Gastrocnemius medialis (tissue), 4 donors: ENCODE data around the gene LUZP2. TPM values are rescaled to one million over a fixed set of nuclear protein-coding genes. Genes with fewer than 3 reads are reported as not detected.

Experiments used
- ATAC-seq, 2 donors: fragments of 150-250 bp; one replicate each; pipeline ENCODE4 v1.9.1; 2016
- DNase-seq, 2 donors: peaks; one replicate each; pipeline ENCODE4 v3.0.0-alpha.2; 2019
- H3K27ac ChIP-seq, 4 donors: fragments of 200-600 bp; sonication (generic); 1 replicate in 1 of 4; 2 replicates in 3 of 4; pipeline ENCODE4 v1.5.1; 2016 to 2018; ENCODE audit warnings: mild to moderate bottlenecking in 2 of 4, moderate library complexity in 1 of 4
- H3K27me3 ChIP-seq, 3 donors: fragments of 200-600 bp; sonication (generic) in 2 of 3; 1 replicate in 1 of 3; 2 replicates in 2 of 3; pipeline versions ENCODE4 v1.5.1 to v1.6.0; 2016 to 2019; ENCODE audit warnings: mild to moderate bottlenecking in 1 of 3, moderate library complexity in 1 of 3
- H3K36me3 ChIP-seq, 2 donors: fragments of 200-600 bp; sonication (generic) in 1 of 2; one replicate each; pipeline ENCODE4 v1.5.1; 2017 to 2018
- H3K4me1 ChIP-seq, 2 donors: fragments of 200-600 bp; sonication (generic) in 1 of 2; one replicate each; pipeline ENCODE4 v1.5.1; 2016 to 2017; ENCODE audit warnings: mild to moderate bottlenecking in 2 of 2
- H3K4me3 ChIP-seq, 4 donors: fragments of 200-600 bp; sonication (generic) in 3 of 4; 1 replicate in 1 of 4; 2 replicates in 3 of 4; pipeline ENCODE4 v1.5.1; 2016 to 2019; ENCODE audit warnings: mild to moderate bottlenecking in 2 of 4
- H3K9me3 ChIP-seq, 3 donors: fragments of 200-600 bp; sonication (generic) in 2 of 3; 1 replicate in 1 of 3; 2 replicates in 2 of 3; pipeline ENCODE4 v1.5.1; 2016 to 2019
- POLR2A ChIP-seq, 2 donors: fragments of 450-650 bp; IDR thresholded peaks; one replicate each; pipeline ENCODE4 v1.6.1; 2017; ENCODE audit warnings: antibody characterized with exemption in 2 of 2, mild to moderate bottlenecking in 2 of 2, moderate library complexity in 2 of 2
- in situ Hi-C, 4 donors: fragments of 200-750 bp; cut with MboI; loops; one replicate each; pipeline versions ENCODE4 v1.15.0 to v1.8.0; 2017; ENCODE audit warnings: low sequenced_read_pairs in 4 of 4
- intact Hi-C: fragments of 100-400 bp; cut with DNase I; formaldehyde crosslinking; loops from one replicate; pipeline ENCODE4 v1.15.1; 2023; ENCODE audit warnings: low total_unique reads
- total RNA-seq, 4 donors: library from RNA; depleted of rRNA; stranded (reverse); fragments of >200 nt; gene quantifications; one replicate each; pipeline versions ENCODE4 v1.1.0 to v1.2.3, GENCODE V29; 2016
- TF ChIP-seq, protein P1 (sequence below), 5 experiments: fragments of 450-650 bp in 3 of 5; fragments of 200-600 bp in 2 of 5; sonication (generic) in 2 of 5; IDR thresholded peaks in 4 of 5; conservative IDR thresholded peaks in 1 of 5; 1 replicate in 4 of 5; 2 replicates in 1 of 5; pipeline ENCODE4 v1.5.1; 2016 to 2019; ENCODE audit warnings: antibody characterized with exemption in 5 of 5, mild to moderate bottlenecking in 3 of 5, moderate library complexity in 3 of 5

LUZP2 gene
- total RNA-seq, 4 donors from 2014 or later, result not detected

- in situ Hi-C loops, result no loop called here
- TF ChIP-seq POLR2A (IDR thresholded peaks at IDR 0.05), result no peak
- TF ChIP-seq, protein P1, sequence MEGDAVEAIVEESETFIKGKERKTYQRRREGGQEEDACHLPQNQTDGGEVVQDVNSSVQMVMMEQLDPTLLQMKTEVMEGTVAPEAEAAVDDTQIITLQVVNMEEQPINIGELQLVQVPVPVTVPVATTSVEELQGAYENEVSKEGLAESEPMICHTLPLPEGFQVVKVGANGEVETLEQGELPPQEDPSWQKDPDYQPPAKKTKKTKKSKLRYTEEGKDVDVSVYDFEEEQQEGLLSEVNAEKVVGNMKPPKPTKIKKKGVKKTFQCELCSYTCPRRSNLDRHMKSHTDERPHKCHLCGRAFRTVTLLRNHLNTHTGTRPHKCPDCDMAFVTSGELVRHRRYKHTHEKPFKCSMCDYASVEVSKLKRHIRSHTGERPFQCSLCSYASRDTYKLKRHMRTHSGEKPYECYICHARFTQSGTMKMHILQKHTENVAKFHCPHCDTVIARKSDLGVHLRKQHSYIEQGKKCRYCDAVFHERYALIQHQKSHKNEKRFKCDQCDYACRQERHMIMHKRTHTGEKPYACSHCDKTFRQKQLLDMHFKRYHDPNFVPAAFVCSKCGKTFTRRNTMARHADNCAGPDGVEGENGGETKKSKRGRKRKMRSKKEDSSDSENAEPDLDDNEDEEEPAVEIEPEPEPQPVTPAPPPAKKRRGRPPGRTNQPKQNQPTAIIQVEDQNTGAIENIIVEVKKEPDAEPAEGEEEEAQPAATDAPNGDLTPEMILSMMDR (IDR thresholded peaks at IDR 0.05 in 4 of 5, conservative IDR thresholded peaks at IDR 0.05 in 1 of 5), result no peak
- Histone ChIP-seq H3K27ac (no peak overlapping the region), H3K4me3 (no peak overlapping the region), H3K36me3 (no peaks in the 10 kb centered on the region), H3K4me1 (no peaks in the 10 kb centered on the region), H3K9me3 (no peaks in the 10 kb centered on the region), H3K27me3 (no peaks in the 10 kb centered on the region)
- DNase-seq (no peak), ATAC-seq (no peak)
- intact Hi-C loops, result no loop called here
These were observed 211.8 kb downstream of the LUZP2 start for GRCh38 chr11:24708616-24709015.

GRCh38 chr11:24709928-24710565 is 213.2 kb downstream of the LUZP2 start:
- Histone ChIP-seq H3K4me1 (no peaks in the 10 kb centered on the region), H3K9me3 (no peaks in the 10 kb centered on the region), H3K27me3 (no peaks in the 10 kb centered on the region), H3K27ac (no peak overlapping the region), H3K36me3 (no peaks in the 10 kb centered on the region), H3K4me3 (no peak overlapping the region)
- no peak for ATAC-seq
- intact Hi-C loops (no loop called here), in situ Hi-C loops (no loop called here)
- no peak for DNase-seq
- TF ChIP-seq, protein P1 (IDR thresholded peaks at IDR 0.05 in 4 of 5, conservative IDR thresholded peaks at IDR 0.05 in 1 of 5), result no peak
- no peak for TF ChIP-seq POLR2A (IDR thresholded peaks at IDR 0.05)

GRCh38 chr11:24714601-24715000 is 217.7 kb downstream of the LUZP2 start:
- no peak for DNase-seq
- ATAC-seq, result no peak
- Histone ChIP-seq H3K4me3 (no peak overlapping the region), H3K9me3 (no peaks in the 10 kb centered on the region), H3K36me3 (no peaks in the 10 kb centered on the region), H3K27ac (no peak overlapping the region), H3K4me1 (no peaks in the 10 kb centered on the region), H3K27me3 (no peaks in the 10 kb centered on the region)
- intact Hi-C loops, result no loop called here
- TF ChIP-seq POLR2A (IDR thresholded peaks at IDR 0.05), result no peak
- TF ChIP-seq, protein P1 (IDR thresholded peaks at IDR 0.05 in 4 of 5, conservative IDR thresholded peaks at IDR 0.05 in 1 of 5), result no peak
- in situ Hi-C loops, result no loop called here

DNA sequence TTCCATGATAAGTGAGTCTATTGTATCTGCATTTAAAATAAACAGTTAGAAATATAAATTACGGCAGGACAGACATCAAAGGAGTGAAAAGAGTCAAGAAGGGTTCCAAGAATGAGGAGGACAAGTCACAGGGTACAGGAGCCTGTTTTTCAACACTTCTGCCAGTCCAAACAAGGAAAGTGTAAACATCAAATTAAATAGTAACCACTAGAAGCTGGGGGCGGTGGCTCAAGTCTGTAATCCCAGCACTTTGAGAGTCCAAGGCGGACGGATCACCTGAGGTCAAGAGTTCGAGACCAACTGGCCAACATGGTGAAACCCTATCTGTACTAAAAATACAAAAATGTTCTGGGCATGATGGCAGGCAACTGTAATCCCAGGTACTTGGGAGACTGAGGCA is 219.6 kb downstream of the LUZP2 start:
- no peak for DNase-seq
- Histone ChIP-seq H3K4me1 (no peaks in the 10 kb centered on the region), H3K27ac (no peak overlapping the region), H3K4me3 (no peak overlapping the region), H3K36me3 (no peaks in the 10 kb centered on the region), H3K27me3 (no peaks in the 10 kb centered on the region), H3K9me3 (no peaks in the 10 kb centered on the region)
- intact Hi-C loops (no loop called here), in situ Hi-C loops (no loop called here)
- no peak for TF ChIP-seq POLR2A (IDR thresholded peaks at IDR 0.05)
- TF ChIP-seq, protein P1 (IDR thresholded peaks at IDR 0.05 in 4 of 5, conservative IDR thresholded peaks at IDR 0.05 in 1 of 5), result no peak
- no peak for ATAC-seq

- intact Hi-C loops (no loop called here), in situ Hi-C loops (no loop called here)
- Histone ChIP-seq H3K27me3 (no peaks in the 10 kb centered on the region), H3K4me1 (no peaks in the 10 kb centered on the region), H3K36me3 (no peaks in the 10 kb centered on the region), H3K27ac (no peak overlapping the region), H3K4me3 (no peak overlapping the region), H3K9me3 (no peaks in the 10 kb centered on the region)
- no peak for ATAC-seq
- DNase-seq, result no peak
- TF ChIP-seq, protein P1 (IDR thresholded peaks at IDR 0.05 in 4 of 5, conservative IDR thresholded peaks at IDR 0.05 in 1 of 5), result no peak
- no peak for TF ChIP-seq POLR2A (IDR thresholded peaks at IDR 0.05)
These were observed 226.4 kb downstream of the LUZP2 start for GRCh38 chr11:24723231-24723630.
